Spleen (tissue), 11 donors: Measurements from ENCODE around the gene EPHB1. TPM values are rescaled to one million over a fixed set of nuclear protein-coding genes. Genes with fewer than 3 reads are reported as not detected.

ENCODE experiments used
- DNase-seq: peaks from one replicate; pipeline ENCODE4 v3.0.0-alpha.2; 2020
- H3K27ac ChIP-seq, 8 donors: fragments of 200-600 bp; sonication (generic) in 7 of 8; 1 replicate in 4 of 8; 2 replicates in 4 of 8; pipeline versions ENCODE4 v1.5.0 to v1.8.0; 2016 to 2021; ENCODE audit warnings: inconsistent platforms in 4 of 8, mild to moderate bottlenecking in 4 of 8, moderate library complexity in 1 of 8
- H3K27me3 ChIP-seq, 7 donors: fragments of 200-600 bp; sonication (generic) in 6 of 7; replicated peaks in 1 of 7; 1 replicate in 4 of 7; 2 replicates in 3 of 7; pipeline versions ENCODE4 v1.5.0 to v1.8.0; 2016 to 2021; ENCODE audit warnings: inconsistent platforms in 3 of 7, mild to moderate bottlenecking in 1 of 7
- H3K36me3 ChIP-seq, 6 donors: fragments of 200-600 bp; sonication (generic) in 5 of 6; 1 replicate in 4 of 6; 2 replicates in 2 of 6; pipeline versions ENCODE4 v1.5.0 to v1.8.0; 2016 to 2021; ENCODE audit warnings: inconsistent platforms in 2 of 6
- H3K4me1 ChIP-seq, 6 donors: fragments of 200-600 bp; sonication (generic) in 5 of 6; 1 replicate in 3 of 6; 2 replicates in 3 of 6; pipeline versions ENCODE4 v1.5.0 to v1.8.0; 2016 to 2021; ENCODE audit warnings: inconsistent platforms in 3 of 6
- H3K4me3 ChIP-seq, 8 donors: fragments of 200-600 bp; sonication (generic) in 7 of 8; 1 replicate in 4 of 8; 2 replicates in 4 of 8; pipeline versions ENCODE4 v1.5.0 to v1.8.0; 2016 to 2021; ENCODE audit warnings: inconsistent platforms in 4 of 8, mild to moderate bottlenecking in 4 of 8, moderate library complexity in 2 of 8
- H3K9me3 ChIP-seq, 8 donors: fragments of 200-600 bp; sonication (generic) in 7 of 8; 1 replicate in 4 of 8; 2 replicates in 4 of 8; pipeline versions ENCODE4 v1.5.0 to v1.8.0; 2016 to 2021; ENCODE audit warnings: inconsistent platforms in 4 of 8
- CTCF ChIP-seq, 11 experiments: fragments of 200-600 bp in 7 of 11; fragments of 450-650 bp in 4 of 11; sonication (generic) in 4 of 11; IDR thresholded peaks in 8 of 11; conservative IDR thresholded peaks in 3 of 11; 1 replicate in 7 of 11; 2 replicates in 4 of 11; pipeline versions ENCODE4 v1.4.0 to v1.8.0; 2016 to 2021; ENCODE audit warnings: antibody characterized with exemption in 11 of 11, inconsistent platforms in 4 of 11, mild to moderate bottlenecking in 1 of 11
- POLR2A ChIP-seq, 3 donors: fragments of 450-650 bp; IDR thresholded peaks; one replicate each; pipeline ENCODE4 v1.5.1; 2017; ENCODE audit warnings: antibody characterized with exemption in 3 of 3, mild to moderate bottlenecking in 1 of 3
- POLR2AphosphoS5 ChIP-seq, 3 donors: sonication (generic); formaldehyde crosslinking; IDR thresholded peaks; one replicate each; pipeline ENCODE4 v1.5.1; 2017; ENCODE audit warnings: antibody characterized with exemption in 3 of 3
- WGBS, 5 donors: extraction: QIAGEN DNeasy Blood & Tissue Kit in 3 of 5; methylation state at CpG; one replicate each; pipeline versions ENCODE4 v1.1.5 to v1.1.7; 2013 to 2018; 5-methylcytosine and 5-hydroxymethylcytosine counted together
- intact Hi-C: fragments of 100-400 bp; cut with DNase I; formaldehyde crosslinking; loops from one replicate; pipeline ENCODE4 v1.15.0; 2023; ENCODE audit warnings: low total_unique reads
- polyA plus RNA-seq, 3 donors: library from polyadenylated mRNA; stranded (reverse); fragments of 200-250 nt; gene quantifications; one replicate each; pipeline ENCODE4 v1.2.1, GENCODE V29; 2013
- total RNA-seq, 7 donors: library from RNA; depleted of rRNA in 3 of 7; stranded (reverse); fragments of >200 nt in 3 of 7; fragmentation: NEBNext Ultra II Directional in 4 of 7; extraction: Animal tissue kit (Norgen Biotek cat#: 25700) in 4 of 7; gene quantifications; one replicate each; pipeline versions ENCODE4 v1.1.0 to v1.2.1, GENCODE V29; 2016 to 2021
- donor health status: healthy with polysubstance abuse.
- donor health status: DM: no; HTN: no; CAD: no; lungs with moderate emphysema.
- donor health status: DM: no; HTN: no; CAD: no.
- donor health status: Bipolar disorder and iron deficiency.
- donor health status: healthy.
- donor health status: DM: no; HTN: no; CAD: no.
- donor health status: DM: yes; HTN: yes; CAD: no.

Gene EPHB1
- total and polyA plus RNA-seq, 10 donors = 0.20 to 14.0 (median 3.0) TPM

GRCh38 chr3:135051409-135051973, 256.4 kb downstream of the EPHB1 start:
- H3K36me3 ChIP-seq = no peaks in the 10 kb centered on the region
- intact Hi-C loops = no loop called here
- no peak for TF ChIP-seq POLR2A (IDR thresholded peaks at IDR 0.05)
- no peak for TF ChIP-seq POLR2AphosphoS5 (IDR thresholded peaks at IDR 0.05)
- TF ChIP-seq CTCF (IDR thresholded peaks at IDR 0.05 in 8 of 11, conservative IDR thresholded peaks at IDR 0.05 in 3 of 11) = no peak
- H3K27me3 ChIP-seq = no peaks in the 10 kb centered on the region
- H3K4me3 ChIP-seq = no peak overlapping the region
- no peak for DNase-seq
- H3K9me3 ChIP-seq = no peaks in the 10 kb centered on the region
- no peak overlapping the region for H3K27ac ChIP-seq
- WGBS, 5 donors = 84 to 88% (median 85%) methylated on average over 4 of the region's 4 CpGs
- no peaks in the 10 kb centered on the region for H3K4me1 ChIP-seq

GRCh38 chr3:135055449-135055848, 260.4 kb downstream of the EPHB1 start:
- H3K4me3 ChIP-seq = no peak overlapping the region
- no peaks in the 10 kb centered on the region for H3K4me1 ChIP-seq
- H3K27me3 ChIP-seq = no peaks in the 10 kb centered on the region
- TF ChIP-seq CTCF (IDR thresholded peaks at IDR 0.05 in 8 of 11, conservative IDR thresholded peaks at IDR 0.05 in 3 of 11) = no peak
- TF ChIP-seq POLR2AphosphoS5 (IDR thresholded peaks at IDR 0.05) = no peak
- TF ChIP-seq POLR2A (IDR thresholded peaks at IDR 0.05) = no peak
- intact Hi-C loops = no loop called here
- no peak for DNase-seq
- no peak overlapping the region for H3K27ac ChIP-seq
- H3K9me3 ChIP-seq = no peaks in the 10 kb centered on the region
- WGBS, 5 donors = 78 to 97% (median 87%) methylated on average over 5 of the region's 5 CpGs
- H3K36me3 ChIP-seq = no peaks in the 10 kb centered on the region

GRCh38 chr3:135056084-135056730, 261.1 kb downstream of the EPHB1 start:
- Histone ChIP-seq H3K4me1 (no peaks in the 10 kb centered on the region), H3K27ac (no peak overlapping the region), H3K36me3 (no peaks in the 10 kb centered on the region), H3K27me3 (no peaks in the 10 kb centered on the region), H3K4me3 (no peak overlapping the region), H3K9me3 (no peaks in the 10 kb centered on the region)
- no peak for TF ChIP-seq POLR2A (IDR thresholded peaks at IDR 0.05)
- no peak for TF ChIP-seq POLR2AphosphoS5 (IDR thresholded peaks at IDR 0.05)
- TF ChIP-seq CTCF (IDR thresholded peaks at IDR 0.05 in 8 of 11, conservative IDR thresholded peaks at IDR 0.05 in 3 of 11) = no peak
- WGBS, 5 donors = 83 to 91% (median 88%) methylated on average over 6 to 7 of the region's 7 CpGs
- intact Hi-C loops = no loop called here
- DNase-seq = no peak

GRCh38 chr3:135056733-135057310, 261.8 kb downstream of the EPHB1 start:
- no peak for DNase-seq
- Histone ChIP-seq H3K4me1 (no peaks in the 10 kb centered on the region), H3K4me3 (no peak overlapping the region), H3K9me3 (peaks cover 0 to 5% (median under 1%) of the 10 kb centered on the region in 8 donors), H3K27me3 (no peaks in the 10 kb centered on the region), H3K36me3 (no peaks in the 10 kb centered on the region), H3K27ac (no peak overlapping the region)
- WGBS, 5 donors = 77 to 88% (median 87%) methylated on average over 6 of the region's 6 CpGs
- no peak for TF ChIP-seq POLR2AphosphoS5 (IDR thresholded peaks at IDR 0.05)
- TF ChIP-seq CTCF (IDR thresholded peaks at IDR 0.05 in 8 of 11, conservative IDR thresholded peaks at IDR 0.05 in 3 of 11) = no peak
- no peak for TF ChIP-seq POLR2A (IDR thresholded peaks at IDR 0.05)
- intact Hi-C loops = no loop called here
